Measurements from ENCODE around the gene C13orf46.

The C13orf46 gene

GRCh38 chr13:113952983-113953520 is 20.8 kb downstream of the C13orf46 start:
- no peak for DNase-seq

GRCh38 chr13:113952151-113952982 is 21.5 kb downstream of the C13orf46 start:
- DNase-seq: no peak

DNA sequence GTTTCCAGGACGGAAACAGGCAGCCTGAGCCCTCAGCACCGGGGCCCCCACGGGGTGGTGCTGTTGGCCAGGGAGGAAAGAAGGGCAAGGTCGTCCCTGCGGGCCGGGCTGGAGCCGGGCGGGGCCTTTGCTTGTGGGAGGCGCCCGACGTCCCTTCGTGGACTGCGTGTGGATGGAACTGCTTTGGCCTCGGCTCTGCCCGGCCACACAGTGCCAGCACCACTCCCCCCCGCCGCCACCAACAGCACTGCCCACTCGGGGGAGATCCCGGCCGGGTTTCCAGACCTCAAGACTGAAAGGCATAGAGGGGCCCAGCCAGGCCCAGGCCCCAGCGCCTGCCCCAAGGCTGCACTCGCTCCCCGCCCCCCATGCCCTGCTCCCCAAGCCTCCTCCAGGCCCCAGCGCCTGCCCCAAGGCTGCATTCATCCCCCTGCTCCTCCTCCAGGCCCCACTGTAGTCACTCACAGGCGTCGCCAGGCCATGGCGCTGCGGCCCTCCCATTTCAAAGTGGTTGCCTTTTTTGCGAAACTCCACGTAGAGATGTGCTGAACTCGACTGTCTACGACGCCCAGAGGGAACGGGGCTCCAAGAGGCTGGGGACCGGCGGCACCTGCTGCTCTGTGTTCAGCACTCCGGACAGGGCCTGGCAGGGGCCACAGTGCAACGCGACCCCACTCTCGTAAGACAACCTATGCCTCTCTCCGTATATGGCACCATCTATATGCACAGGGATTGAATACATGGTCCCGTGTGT is 22.5 kb downstream of the C13orf46 start:
- no peak for DNase-seq

DNA sequence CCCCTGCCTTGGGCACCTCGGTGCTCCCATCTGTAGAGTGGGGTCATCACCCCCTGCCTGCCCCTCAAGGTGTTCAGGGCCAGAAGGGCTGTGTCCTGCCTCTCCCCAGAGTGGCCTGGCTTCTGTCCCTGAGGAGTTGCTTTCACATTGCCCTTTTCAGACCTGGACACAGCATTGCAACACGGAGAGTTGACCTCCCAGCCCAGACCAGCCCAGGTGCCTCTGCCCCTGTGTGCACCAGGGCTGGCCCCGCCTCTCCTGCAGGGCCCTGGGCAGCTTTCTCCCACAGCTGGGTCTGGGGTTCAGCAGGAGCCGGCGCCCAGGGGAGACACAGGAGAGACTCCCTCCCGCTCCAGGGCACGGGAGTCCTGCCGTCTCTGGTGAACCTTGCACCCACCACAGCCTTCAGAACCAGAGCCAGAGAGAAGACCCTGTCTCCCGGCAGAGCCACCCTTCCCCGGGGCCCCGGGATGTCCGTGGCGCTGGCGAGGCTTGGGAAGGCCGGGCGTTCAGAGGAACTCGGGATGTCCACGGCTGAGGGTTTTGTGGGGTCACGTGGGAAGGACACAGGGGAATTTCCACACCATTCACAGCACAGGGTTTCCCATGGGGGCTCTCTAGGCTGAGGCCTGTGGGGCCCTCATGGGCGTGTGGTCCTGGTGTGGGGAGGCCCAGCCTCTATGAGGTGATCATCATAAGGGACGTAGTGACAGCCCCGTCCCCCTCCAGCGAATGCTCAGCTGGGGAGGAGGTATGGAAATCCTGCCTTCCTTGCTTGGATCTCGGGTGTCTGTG is 23.2 kb downstream of the C13orf46 start:
- DNase-seq: no peak

GRCh38 chr13:113949546-113949945 is 24.3 kb downstream of the C13orf46 start:
- no peak for DNase-seq

GRCh38 chr13:113948034-113948742 is 25.7 kb downstream of the C13orf46 start:
- DNase-seq: no peak

DNA sequence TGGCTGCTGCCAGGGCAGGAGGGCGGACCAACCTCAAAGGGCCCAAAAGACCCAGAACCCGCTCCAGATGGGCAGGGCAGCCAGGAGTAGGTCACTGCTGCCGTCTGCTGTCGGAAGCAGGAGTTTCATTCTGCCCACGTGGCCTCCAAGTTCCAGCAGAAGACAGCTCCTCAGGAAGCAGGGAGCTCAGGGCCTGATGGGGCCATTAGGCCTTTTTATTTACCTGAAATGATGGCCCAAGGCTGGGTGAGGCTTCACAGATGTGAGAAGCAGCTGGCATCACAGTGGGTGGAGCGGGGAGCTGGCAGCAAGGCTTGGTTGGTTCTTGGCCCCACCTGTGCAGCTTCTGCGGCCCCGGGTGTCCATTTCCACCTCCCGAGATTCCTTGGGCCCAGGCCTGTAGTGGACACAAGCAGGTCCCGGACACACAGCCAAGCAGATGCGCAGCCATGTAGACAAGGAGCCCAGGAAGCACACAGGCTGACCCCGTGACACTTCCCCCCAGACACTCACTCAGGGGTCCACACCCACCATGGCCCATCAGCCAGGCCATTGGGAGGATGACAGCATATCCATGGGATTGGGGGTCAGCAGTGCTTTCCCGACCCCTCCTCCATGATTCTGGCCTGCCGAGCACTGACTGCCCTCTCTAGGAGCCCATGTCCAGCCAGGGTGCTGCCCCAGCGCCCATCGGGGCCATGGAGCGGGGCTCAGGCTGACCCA is 26.4 kb downstream of the C13orf46 start:
- DNase-seq: no peak

DNA sequence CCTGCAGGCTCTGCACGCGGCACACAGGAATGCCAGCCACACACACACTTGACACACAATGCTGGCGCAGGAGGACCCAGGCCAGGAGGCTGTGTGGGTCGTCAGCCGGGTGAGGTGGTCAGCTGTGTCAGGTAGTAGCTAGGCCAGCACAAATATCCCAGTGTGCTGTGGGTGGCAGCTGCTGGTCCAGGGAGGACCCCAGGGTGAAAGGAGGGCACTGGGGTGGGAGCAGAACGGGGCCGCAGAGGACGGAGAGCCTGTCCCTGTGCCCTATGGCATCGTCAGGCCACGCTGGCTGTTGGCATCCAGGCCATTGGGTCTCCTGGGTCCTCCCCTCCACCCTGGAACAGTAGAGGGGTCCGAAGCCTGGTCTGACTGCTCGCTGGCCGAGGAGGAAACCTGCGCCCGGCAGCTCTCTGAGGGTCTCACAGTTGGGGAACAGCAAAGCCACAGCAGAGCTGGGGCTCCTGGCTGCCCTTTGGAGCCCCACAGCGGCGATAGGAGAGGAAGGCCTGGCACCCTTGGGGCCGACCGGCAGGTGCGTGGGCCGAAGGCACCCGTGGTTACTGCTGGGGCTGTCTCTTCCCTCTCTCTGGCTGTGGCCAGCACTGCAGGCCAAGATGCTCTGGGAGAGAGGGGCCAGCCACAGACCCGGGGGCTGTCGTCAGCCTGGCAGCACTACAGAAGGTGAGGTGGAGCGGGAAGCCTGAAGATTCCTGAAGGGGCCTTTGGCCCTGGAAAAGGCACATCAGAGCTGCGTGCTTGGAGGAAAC is 27.3 kb downstream of the C13orf46 start:
- DNase-seq: no peak

GRCh38 chr13:113945857-113946408 is 27.9 kb downstream of the C13orf46 start:
- DNase-seq: no peak

DNA sequence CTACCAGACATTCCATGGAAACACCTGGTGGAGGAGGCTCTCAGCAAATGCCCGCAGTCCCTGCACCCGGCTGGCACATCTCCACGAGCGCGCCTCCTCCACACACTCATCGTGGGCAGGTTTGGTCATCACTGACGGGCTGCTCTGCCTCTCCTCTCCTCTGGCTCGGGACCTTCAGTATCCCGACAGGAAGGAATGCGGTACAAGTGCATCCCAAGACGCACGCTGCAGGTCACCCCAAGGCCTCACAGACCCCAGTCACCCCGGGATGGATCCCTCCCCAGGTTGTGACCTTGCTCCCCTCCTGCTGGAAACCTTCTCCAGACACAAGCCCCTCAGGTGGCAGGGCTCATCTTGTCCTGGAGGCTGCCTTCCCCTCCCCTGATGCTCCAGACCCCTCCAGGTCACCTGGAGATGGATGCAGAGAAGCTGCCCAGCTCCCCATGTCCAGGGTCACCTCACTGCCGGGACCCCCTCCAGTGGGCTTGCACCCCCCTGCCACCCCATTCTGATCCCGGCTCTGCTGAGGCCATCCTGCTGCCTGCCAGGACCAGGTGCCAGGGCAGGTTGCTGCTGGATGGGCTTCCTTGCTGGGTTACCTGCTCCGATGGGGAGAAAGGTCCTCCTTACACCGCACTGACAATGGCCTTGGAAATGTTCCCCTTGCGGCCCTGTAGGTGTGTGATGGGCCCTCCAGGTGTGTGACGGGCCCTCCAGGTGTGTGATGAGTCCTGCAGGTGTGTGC is 29.9 kb downstream of the C13orf46 start:
- no peak for DNase-seq

DNA sequence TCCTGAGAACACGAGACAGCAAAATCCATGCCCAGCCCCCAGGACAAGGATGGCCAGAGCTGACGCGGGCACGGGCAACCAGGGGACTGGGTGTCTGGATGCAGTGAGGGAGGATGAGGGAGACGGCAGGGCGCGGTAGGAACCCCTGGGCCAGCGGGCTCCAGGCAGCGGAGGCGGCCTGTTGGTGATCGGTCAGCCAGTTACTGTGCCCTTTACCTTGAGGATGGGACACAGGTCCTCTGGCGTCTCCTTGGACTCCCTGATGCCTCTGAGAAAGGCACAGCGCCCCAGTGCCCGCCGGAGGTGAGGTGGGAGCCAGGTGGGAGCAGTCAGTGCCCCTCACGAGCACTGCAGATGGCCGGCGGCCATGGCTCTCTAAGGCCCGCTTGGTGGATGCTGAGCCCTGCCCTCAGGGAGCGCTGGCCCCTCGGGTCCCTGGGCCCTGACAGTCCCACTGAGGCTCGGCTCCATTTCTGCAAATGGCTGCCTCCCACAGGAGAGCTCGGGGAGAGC is 31.2 kb downstream of the C13orf46 start:
- no peak for DNase-seq

DNA sequence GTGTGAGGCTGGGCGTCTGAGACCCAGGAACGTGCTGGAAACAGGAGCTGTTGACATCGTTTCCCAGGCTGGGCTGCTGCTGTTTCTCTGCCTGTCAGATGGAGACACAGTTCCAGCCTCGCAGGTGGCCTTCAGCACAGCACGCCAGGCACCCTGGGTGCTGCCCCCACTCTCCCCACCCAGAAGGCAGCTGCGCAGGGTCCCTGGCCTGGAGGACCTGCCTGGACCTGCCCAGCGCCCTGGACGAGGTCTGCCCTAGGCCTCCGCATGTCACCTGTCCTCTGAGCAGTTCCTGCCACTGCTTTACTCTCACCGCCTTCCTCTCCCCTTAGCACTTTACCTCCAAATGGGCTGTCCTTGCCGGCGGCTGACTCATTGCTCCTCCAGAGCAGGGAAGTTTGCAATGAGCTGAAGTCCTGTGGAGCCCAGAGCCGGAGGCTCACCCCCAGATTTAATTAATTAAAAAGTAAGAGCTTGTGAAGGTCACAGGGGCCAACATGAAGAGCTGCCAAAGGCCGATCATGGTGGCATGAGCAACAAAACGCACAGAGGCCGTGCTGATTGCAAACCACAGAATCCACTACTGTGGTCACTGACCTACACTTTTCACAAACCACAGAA is 32.2 kb downstream of the C13orf46 start:
- no peak for DNase-seq

DNA sequence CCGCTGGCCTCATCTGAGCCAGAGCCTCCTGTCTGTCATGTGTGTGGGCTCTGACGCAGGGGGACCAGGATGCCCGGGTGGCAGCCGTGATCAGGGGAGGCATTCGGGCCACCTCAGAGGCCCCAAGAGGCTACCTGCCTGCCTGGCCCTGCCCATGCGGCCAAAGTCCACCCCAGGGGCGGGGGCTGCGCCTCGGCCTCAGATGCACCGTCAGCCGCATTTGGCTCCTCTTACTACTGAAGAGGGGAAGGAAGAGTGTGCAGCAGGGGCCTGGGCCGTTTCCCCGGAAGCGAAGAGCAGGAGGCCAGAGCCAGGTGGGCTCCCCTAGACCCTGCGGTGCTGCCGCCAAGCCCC is 34.0 kb downstream of the C13orf46 start:
- no peak for DNase-seq

- no peak for DNase-seq
Observed at GRCh38 chr13:113939129-113939943, 34.5 kb downstream of the C13orf46 start.

- no peak for DNase-seq
Observed at GRCh38 chr13:113938716-113939115, 35.2 kb downstream of the C13orf46 start.

DNA sequence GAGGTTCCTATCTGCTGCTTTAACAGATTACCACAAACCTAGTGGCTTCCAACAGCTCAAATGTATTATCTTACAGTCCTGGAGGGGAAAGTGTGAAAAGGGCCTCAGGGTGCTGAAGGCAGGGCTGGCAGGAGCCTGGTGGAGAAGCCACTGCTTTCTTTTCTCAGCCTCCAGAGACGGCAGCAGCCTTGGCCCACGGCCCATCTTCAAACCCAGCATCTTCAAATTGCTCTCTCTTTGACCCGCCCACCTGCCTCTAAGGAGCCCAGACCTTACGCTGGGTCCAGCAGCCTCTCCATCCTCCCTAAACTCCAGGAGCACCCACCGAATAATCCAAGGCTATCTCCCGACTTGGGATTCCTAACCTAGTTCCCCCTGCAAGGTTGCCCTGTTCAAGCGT is 35.6 kb downstream of the C13orf46 start:
- DNase-seq: no peak

DNA sequence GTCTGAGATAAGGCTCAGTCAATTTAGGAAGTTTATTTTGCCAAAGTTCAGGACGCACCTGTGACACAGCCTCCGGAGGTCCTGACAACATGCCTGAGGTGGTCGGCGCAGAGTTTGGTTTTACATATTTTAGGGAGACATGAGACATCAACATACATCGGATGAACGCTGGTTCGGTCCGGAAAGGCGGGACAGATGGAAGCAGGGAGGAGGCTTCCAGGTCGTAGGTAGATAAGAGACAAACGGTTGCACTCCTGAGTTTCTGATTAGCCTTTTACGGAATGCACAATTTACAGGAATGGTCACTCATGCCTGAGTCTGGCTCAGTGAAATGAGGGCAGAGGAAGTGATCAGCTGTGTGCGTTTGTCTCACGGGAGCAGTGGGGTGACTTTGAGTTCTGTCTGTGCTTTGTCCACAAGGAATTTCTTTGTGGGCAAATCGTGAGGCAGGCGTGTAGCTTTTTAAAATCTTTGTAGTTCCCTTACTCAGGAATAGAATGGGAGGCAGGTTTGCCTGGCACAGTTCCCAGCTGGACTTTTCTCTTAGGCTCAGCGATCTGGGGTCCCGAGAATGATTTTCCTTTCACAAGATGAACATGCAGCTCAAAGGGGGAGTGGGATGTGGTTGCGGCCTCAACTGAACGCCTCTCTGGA is 36.2 kb downstream of the C13orf46 start:
- DNase-seq: no peak

DNA sequence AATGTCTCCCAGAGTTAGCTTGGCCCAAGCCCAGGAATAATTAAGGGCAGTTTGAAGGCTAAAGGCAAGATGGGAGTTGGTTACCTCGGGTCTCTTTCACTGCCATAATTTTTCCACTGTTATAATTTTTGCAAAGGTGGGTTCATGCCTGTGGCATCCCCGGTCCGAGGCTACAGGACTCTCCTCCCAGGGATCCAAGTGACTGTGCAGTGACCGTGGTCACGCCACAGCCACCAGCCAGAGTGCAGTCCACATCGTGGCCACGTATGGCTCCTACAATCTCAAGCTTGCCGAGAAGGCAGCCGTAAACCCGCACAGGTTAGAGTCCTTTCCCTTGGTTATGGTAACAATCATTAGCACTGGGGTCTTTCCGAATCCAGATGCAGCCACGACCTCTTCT is 36.8 kb downstream of the C13orf46 start:
- no peak for DNase-seq
